SU-DHL-6 (cell line): ENCODE results near the gene FOSL2.

Experiments
- H2AFZ ChIP-seq: fragments of 200-600 bp; sonication (generic); 2 replicates; pipeline ENCODE4 v1.6.1; 2014; ENCODE audit warnings: low read depth, mild to moderate bottlenecking, moderate library complexity, mixed read lengths, antibody characterized with exemption, low read length; ENCODE audit not compliant: severe bottlenecking
- H3F3A ChIP-seq: fragments of 200-600 bp; shearing (Covaris generic); 2 replicates; pipeline ENCODE4 v1.6.0; 2016; ENCODE audit warnings: antibody characterized with exemption, mild to moderate bottlenecking; ENCODE audit not compliant: insufficient read depth
- H3K27ac ChIP-seq: fragments of 200-600 bp; sonication (generic); 2 replicates; pipeline ENCODE4 v1.5.1; 2016; ENCODE audit warnings: low read depth, mild to moderate bottlenecking, low read length, moderate library complexity, mixed read lengths
- H3K27me3 ChIP-seq: fragments of 200-600 bp; sonication (generic), shearing (Covaris generic); 2 replicates; pipeline ENCODE4 v1.6.0; 2014; ENCODE audit warnings: mild to moderate bottlenecking, low read length
- H3K36me3 ChIP-seq: fragments of 200-600 bp; sonication (generic); 2 replicates; pipeline ENCODE4 v1.6.1; 2014; ENCODE audit warnings: mild to moderate bottlenecking, low read length, mixed read lengths
- H3K4me2 ChIP-seq: fragments of 300-600, 200-600 bp; shearing (Covaris generic), sonication (generic); 2 replicates; pipeline ENCODE4 v1.6.0; 2014; ENCODE audit warnings: low read length, low read depth, mild to moderate bottlenecking; ENCODE audit not compliant: poor library complexity, severe bottlenecking
- H3K4me3 ChIP-seq: fragments of 200-600 bp; sonication (generic); 2 replicates; pipeline ENCODE4 v1.5.1; 2014; ENCODE audit warnings: antibody characterized with exemption, low read length, mild to moderate bottlenecking, mixed read lengths; ENCODE audit not compliant: insufficient read depth, poor library complexity, severe bottlenecking
- H3K79me2 ChIP-seq: fragments of 200-600 bp; sonication (generic); 2 replicates; pipeline ENCODE4 v1.6.1; 2014; ENCODE audit warnings: mild to moderate bottlenecking, low read length, moderate library complexity; ENCODE audit not compliant: insufficient read depth
- H3K9ac ChIP-seq: fragments of 200-600 bp; sonication (generic); 2 replicates; pipeline ENCODE4 v1.7.0; 2014; ENCODE audit warnings: mild to moderate bottlenecking, low read length
- H3K9me2 ChIP-seq: fragments of 200-600 bp; sonication (generic); replicated peaks from 2 replicates; pipeline ENCODE4 v1.6.1; 2014; ENCODE audit warnings: low read length; ENCODE audit not compliant: insufficient read depth
- H3K9me3 ChIP-seq: fragments of 200-600 bp; sonication (generic); 2 replicates; pipeline ENCODE4 v1.6.1; 2014; ENCODE audit warnings: low read length, mixed read lengths; ENCODE audit not compliant: insufficient read depth
- H4K20me1 ChIP-seq: fragments of 200-600 bp; sonication (generic); 2 replicates; pipeline ENCODE4 v1.6.1; 2014; ENCODE audit warnings: low read depth, mild to moderate bottlenecking, antibody characterized with exemption, low read length, moderate library complexity, mixed read lengths
- EZH2phosphoT487 ChIP-seq: fragments of 200-600 bp; sonication (generic), shearing (Covaris generic); conservative IDR thresholded peaks from 2 replicates; pipeline ENCODE4 v1.6.1; 2018; ENCODE audit warnings: mild to moderate bottlenecking, antibody characterized with exemption, low read length, moderate library complexity, mixed read lengths
- TF ChIP-seq, protein P1 (sequence below): fragments of 200-600 bp; sonication (generic); IDR thresholded peaks from one replicate; pipeline ENCODE4 v1.5.1; 2017; ENCODE audit warnings: antibody characterized with exemption, mild to moderate bottlenecking, low read length, moderate library complexity; ENCODE audit not compliant: insufficient read depth, poor library complexity, severe bottlenecking

FOSL2 gene

DNA sequence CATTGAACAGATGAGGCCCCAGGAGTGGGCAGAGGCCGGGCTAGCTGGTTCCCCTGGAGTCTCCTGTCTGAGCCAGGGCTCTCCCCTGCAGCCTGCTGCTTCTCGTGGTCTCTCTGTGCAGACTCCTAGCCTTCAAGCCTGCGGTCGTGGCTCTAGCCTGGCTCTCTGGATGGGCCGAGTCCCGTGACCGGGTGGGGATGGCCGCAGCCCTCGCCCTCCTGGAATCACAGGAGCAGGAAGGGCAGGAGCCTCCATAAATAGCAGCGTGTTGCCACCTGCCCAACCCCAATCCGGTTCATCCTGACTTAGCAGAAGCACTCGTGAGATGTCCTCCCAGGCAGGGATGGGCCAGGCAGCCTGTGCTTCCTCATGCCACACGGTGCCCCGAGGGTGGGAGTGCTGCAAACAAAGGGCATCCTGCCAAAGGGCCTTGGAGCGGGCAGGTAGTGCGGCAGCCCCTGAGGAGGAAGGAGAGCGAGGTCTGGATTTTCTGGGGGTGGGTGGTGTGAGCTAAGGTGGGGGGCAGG lies 43.9 kb downstream of the FOSL2 start:
- Histone ChIP-seq H3K36me3 (no peaks in the 10 kb centered on the region), H3K9me2 (no peaks in the 10 kb centered on the region), H3K4me2 (no peak overlapping the region), H3K27me3 (no peaks in the 10 kb centered on the region), H3K9ac (no peak overlapping the region), H3K27ac (no peak overlapping the region), H3K9me3 (no peaks in the 10 kb centered on the region), H3K4me3 (no peak overlapping the region), H3F3A (no peaks in the 10 kb centered on the region), H4K20me1 (no peaks in the 10 kb centered on the region), H2AFZ (no peak overlapping the region), H3K79me2 (no peaks in the 10 kb centered on the region)
- TF ChIP-seq, protein P1, sequence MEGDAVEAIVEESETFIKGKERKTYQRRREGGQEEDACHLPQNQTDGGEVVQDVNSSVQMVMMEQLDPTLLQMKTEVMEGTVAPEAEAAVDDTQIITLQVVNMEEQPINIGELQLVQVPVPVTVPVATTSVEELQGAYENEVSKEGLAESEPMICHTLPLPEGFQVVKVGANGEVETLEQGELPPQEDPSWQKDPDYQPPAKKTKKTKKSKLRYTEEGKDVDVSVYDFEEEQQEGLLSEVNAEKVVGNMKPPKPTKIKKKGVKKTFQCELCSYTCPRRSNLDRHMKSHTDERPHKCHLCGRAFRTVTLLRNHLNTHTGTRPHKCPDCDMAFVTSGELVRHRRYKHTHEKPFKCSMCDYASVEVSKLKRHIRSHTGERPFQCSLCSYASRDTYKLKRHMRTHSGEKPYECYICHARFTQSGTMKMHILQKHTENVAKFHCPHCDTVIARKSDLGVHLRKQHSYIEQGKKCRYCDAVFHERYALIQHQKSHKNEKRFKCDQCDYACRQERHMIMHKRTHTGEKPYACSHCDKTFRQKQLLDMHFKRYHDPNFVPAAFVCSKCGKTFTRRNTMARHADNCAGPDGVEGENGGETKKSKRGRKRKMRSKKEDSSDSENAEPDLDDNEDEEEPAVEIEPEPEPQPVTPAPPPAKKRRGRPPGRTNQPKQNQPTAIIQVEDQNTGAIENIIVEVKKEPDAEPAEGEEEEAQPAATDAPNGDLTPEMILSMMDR = no peak
- no peak for TF ChIP-seq EZH2phosphoT487

DNA sequence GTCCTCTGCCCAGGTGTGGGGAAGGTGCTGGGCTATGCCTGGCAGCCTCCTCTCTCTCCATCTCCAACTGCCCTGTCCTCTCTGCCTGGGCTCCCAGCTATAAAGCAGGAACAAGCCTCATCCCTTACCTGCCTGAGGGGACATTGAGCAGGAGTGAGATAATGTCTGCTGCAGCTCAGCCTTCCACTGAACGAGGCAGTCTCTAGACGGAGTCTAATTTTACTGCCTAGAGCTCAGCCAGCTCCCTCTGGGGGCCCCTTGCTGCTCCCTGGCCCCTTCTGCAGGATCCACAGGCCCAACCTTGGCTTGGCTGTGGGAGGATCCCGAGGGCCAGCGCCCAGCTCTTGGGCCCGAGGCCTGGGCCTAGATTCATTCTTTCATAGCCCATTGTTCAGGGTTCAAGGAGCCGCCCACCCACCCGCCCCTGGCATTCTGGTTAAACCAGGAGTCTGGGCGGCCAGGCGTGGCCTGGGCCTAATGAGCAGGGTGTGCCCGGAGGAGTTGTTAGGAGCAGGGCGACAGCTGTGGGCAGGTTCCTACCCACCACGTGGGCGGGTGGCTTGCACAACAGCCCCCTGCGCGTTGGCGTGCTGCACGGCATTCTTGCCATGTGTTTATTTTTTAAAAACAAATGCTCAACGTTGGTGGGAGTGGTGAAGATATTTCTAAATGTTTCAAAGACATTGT lies 44.6 kb downstream of the FOSL2 start:
- H2AFZ ChIP-seq = no peak overlapping the region
- no peaks in the 10 kb centered on the region for H3K9me2 ChIP-seq
- no peaks in the 10 kb centered on the region for H3K36me3 ChIP-seq
- no peak overlapping the region for H3K4me2 ChIP-seq
- H3K27me3 ChIP-seq = no peaks in the 10 kb centered on the region
- no peak for TF ChIP-seq EZH2phosphoT487
- TF ChIP-seq, protein P1 = no peak
- no peaks in the 10 kb centered on the region for H3K9me3 ChIP-seq
- H3K4me3 ChIP-seq = no peak overlapping the region
- H3K27ac ChIP-seq = no peak overlapping the region
- H3K79me2 ChIP-seq = no peaks in the 10 kb centered on the region
- no peaks in the 10 kb centered on the region for H3F3A ChIP-seq
- H3K9ac ChIP-seq = no peak overlapping the region
- no peaks in the 10 kb centered on the region for H4K20me1 ChIP-seq

GRCh38 chr2:28437918-28438317 lies 45.3 kb downstream of the FOSL2 start:
- Histone ChIP-seq H3K36me3 (no peaks in the 10 kb centered on the region), H4K20me1 (no peaks in the 10 kb centered on the region), H2AFZ (no peak overlapping the region), H3K4me2 (no peak overlapping the region), H3K9me2 (no peaks in the 10 kb centered on the region), H3K4me3 (no peak overlapping the region), H3K9me3 (no peaks in the 10 kb centered on the region), H3K9ac (no peak overlapping the region), H3F3A (no peaks in the 10 kb centered on the region), H3K27me3 (no peaks in the 10 kb centered on the region), H3K79me2 (no peaks in the 10 kb centered on the region), H3K27ac (no peak overlapping the region)
- TF ChIP-seq, protein P1 = no peak
- TF ChIP-seq EZH2phosphoT487 = no peak
